ENCODE results near the gene UNC13B.
"Not testable (repeated sequence)": the region's sequence is repeated elsewhere in the genome, so short reads cannot be mapped to it uniquely, and the experiment has no call there.

UNC13B gene

DNA sequence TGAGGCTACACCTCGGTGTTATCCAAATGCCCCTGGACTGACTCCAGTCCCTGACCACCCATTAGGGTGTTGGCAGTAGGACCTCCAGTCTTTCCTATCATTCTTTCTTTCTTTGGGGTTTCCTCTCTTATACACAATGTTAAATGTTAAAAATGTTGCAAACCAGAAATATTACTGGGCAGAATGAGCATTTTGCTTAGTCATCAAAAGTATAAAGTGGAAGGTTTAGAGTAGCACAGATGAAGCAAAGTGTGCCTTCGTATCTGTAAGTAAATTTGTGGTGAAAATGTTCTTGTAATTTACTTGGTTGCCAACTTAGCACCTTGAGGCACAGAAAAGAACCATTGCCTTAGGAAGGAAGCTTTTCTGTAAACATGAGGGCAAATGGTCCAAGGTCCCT, 21.7 kb upstream of the UNC13B start:
- Histone ChIP-seq H3K36me3 (ENCODE audit: control insufficient read depth, insufficient read depth, low read length) (no peaks in the 10 kb centered on the region), H3K27me3 (ENCODE audit: control insufficient read depth, insufficient read depth, low read length) (no peaks in the 10 kb centered on the region), H3K9ac (ENCODE audit: low read length) (no peak overlapping the region), H3K27ac (ENCODE audit: low read depth, low read length) (no peak overlapping the region), H3K4me3 (ENCODE audit: low read length) (no peak overlapping the region), H3K4me1 (ENCODE audit: control insufficient read depth, insufficient read depth, low read length) (no peaks in the 10 kb centered on the region)

- H3K9ac ChIP-seq (ENCODE audit: low read length): no peak overlapping the region
- H3K4me3 ChIP-seq (ENCODE audit: low read length): no peak overlapping the region
- H3K27me3 ChIP-seq (ENCODE audit: control insufficient read depth, insufficient read depth, low read length): no peaks in the 10 kb centered on the region
- no peaks in the 10 kb centered on the region for H3K4me1 ChIP-seq (ENCODE audit: control insufficient read depth, insufficient read depth, low read length)
- H3K27ac ChIP-seq (ENCODE audit: low read depth, low read length): no peak overlapping the region
- H3K36me3 ChIP-seq (ENCODE audit: control insufficient read depth, insufficient read depth, low read length): no peaks in the 10 kb centered on the region
Measured at GRCh38 chr9:35142037-35142436, 19.8 kb upstream of the UNC13B start.

DNA sequence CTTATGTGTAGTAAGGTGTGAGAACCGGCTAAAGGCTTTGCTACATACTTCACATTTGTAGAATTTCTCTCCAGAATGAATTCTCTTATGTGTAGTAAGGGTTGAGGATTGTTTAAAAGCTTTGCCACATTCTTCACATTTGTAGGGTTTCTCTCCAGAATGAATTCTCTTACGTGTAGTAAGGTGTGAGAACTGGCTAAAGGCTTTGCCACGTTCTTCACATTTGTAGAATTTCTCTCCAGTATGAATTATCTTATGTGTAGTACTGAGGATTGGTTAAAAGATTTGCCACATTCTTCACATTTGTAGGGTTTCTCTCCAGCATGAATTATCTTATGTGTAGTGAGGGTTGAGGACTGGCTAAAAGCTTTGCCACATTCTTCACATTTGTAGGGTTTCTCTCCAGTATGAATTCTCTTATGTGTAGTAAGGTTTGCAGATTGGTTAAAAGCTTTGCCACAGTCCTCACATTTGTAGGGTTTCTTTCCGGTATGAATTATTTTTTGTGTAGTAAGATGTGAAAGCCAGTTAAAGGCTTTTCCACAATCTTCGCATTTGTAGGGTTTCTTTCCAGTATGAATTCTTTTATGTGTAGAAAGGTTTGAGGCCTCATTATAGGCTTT, 13.8 kb upstream of the UNC13B start:
- not testable (repeated sequence) for H3K36me3 ChIP-seq (ENCODE audit: control insufficient read depth, insufficient read depth, low read length); H3K27ac ChIP-seq (ENCODE audit: low read depth, low read length); H3K4me1 ChIP-seq (ENCODE audit: control insufficient read depth, insufficient read depth, low read length); H3K4me3 ChIP-seq (ENCODE audit: low read length); H3K27me3 ChIP-seq (ENCODE audit: control insufficient read depth, insufficient read depth, low read length); H3K9ac ChIP-seq (ENCODE audit: low read length)

- Histone ChIP-seq H3K36me3 (ENCODE audit: control insufficient read depth, insufficient read depth, low read length) (no peaks in the 10 kb centered on the region), H3K4me1 (ENCODE audit: control insufficient read depth, insufficient read depth, low read length) (no peaks in the 10 kb centered on the region), H3K4me3 (ENCODE audit: low read length) (no peak overlapping the region), H3K27me3 (ENCODE audit: control insufficient read depth, insufficient read depth, low read length) (no peaks in the 10 kb centered on the region), H3K9ac (ENCODE audit: low read length) (no peak overlapping the region), H3K27ac (ENCODE audit: low read depth, low read length) (no peak overlapping the region)
Measured at GRCh38 chr9:35152926-35153325, 8.9 kb upstream of the UNC13B start.

GRCh38 chr9:35156781-35157180, 5.0 kb upstream of the UNC13B start:
- no peak overlapping the region for H3K27ac ChIP-seq (ENCODE audit: low read depth, low read length)
- no peak overlapping the region for H3K9ac ChIP-seq (ENCODE audit: low read length)
- no peaks in the 10 kb centered on the region for H3K27me3 ChIP-seq (ENCODE audit: control insufficient read depth, insufficient read depth, low read length)
- no peaks in the 10 kb centered on the region for H3K4me1 ChIP-seq (ENCODE audit: control insufficient read depth, insufficient read depth, low read length)
- no peak overlapping the region for H3K4me3 ChIP-seq (ENCODE audit: low read length)
- no peaks in the 10 kb centered on the region for H3K36me3 ChIP-seq (ENCODE audit: control insufficient read depth, insufficient read depth, low read length)

- not testable (repeated sequence) for H3K27me3 ChIP-seq (ENCODE audit: control insufficient read depth, insufficient read depth, low read length); H3K4me3 ChIP-seq (ENCODE audit: low read length); H3K9ac ChIP-seq (ENCODE audit: low read length); H3K4me1 ChIP-seq (ENCODE audit: control insufficient read depth, insufficient read depth, low read length); H3K36me3 ChIP-seq (ENCODE audit: control insufficient read depth, insufficient read depth, low read length); H3K27ac ChIP-seq (ENCODE audit: low read depth, low read length)
Measured at GRCh38 chr9:35157836-35158235, 4.0 kb upstream of the UNC13B start.

DNA sequence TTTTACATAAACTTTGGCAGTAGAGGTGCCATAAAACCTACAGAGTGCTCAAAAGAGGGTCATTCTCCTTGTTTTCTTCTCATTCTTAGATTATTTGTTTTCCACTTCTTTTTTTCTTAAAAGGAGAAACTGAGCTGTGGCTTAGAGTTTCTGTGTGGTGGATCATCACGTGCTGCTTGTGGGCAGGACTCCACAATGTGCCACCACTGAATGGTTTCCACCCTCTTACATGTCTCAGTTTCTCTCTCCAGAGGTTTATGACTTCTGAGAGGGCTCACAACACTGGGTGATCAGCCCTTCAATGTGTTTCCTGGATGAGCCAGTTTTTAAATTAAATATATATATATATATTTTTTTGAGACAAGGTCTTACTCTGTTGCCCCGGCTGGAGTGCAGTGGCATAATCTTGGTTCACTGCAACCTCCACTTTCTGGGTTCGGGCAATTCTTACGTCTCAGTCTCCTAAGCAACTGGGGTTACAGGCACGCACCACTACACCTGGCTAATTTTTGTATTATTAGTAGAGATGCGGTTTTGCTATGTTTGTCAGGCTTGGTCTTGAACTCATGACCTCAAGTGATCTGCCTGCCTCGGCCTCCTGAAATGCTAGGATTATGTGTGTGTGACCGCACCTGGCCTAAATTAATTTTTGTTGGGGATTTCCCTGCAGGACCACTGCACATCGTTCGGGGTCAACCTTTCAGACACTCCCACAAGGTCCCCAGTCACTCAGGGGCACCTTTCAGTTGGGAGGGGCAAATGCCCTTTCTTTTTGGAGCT, 3.1 kb upstream of the UNC13B start:
- no peak overlapping the region for H3K9ac ChIP-seq (ENCODE audit: low read length)
- H3K27me3 ChIP-seq (ENCODE audit: control insufficient read depth, insufficient read depth, low read length): no peaks in the 10 kb centered on the region
- H3K4me3 ChIP-seq (ENCODE audit: low read length): no peak overlapping the region
- no peak overlapping the region for H3K27ac ChIP-seq (ENCODE audit: low read depth, low read length)
- no peaks in the 10 kb centered on the region for H3K36me3 ChIP-seq (ENCODE audit: control insufficient read depth, insufficient read depth, low read length)
- H3K4me1 ChIP-seq (ENCODE audit: control insufficient read depth, insufficient read depth, low read length): no peaks in the 10 kb centered on the region

DNA sequence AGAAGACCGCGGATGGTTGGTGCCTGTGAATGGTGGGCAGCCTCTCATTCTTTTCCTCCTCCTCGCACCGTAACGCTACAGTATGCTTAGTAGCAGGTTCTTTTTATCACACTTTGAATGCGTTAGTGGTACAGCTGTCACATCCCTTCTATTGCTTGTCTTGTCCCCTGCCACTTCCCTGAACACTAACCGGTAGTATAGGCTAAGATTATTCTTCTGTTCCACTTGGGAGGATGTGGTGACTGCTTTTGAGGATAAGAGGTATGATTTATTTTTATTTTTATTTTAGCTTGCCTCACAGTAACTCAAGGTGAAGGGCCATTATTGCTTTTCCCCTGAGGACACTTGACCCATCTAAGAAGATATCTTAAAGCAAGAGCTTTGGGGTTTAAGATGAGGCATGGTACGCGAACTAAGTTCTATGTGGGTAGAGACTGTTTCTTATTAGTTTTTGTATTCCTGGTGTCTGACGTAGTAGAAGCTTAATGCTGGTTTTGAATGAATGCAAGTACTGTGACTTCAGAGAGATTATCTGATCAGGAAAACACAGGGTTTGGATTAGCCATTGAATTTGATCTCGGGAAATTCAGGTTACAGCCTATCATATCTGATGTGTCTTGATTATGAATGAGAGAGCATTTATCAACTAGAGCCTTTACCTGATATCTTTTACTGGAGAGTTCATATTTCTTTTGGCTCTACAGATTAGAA, 951 bp downstream of the UNC13B start:
- no peaks in the 10 kb centered on the region for H3K27me3 ChIP-seq (ENCODE audit: control insufficient read depth, insufficient read depth, low read length)
- H3K36me3 ChIP-seq (ENCODE audit: control insufficient read depth, insufficient read depth, low read length): no peaks in the 10 kb centered on the region
- H3K27ac ChIP-seq (ENCODE audit: low read depth, low read length): peak overlapping the region; percentile 93
- peak overlapping the region; percentile 84 for H3K4me3 ChIP-seq (ENCODE audit: low read length)
- H3K9ac ChIP-seq (ENCODE audit: low read length): peak overlapping the region; percentile 16
- no peaks in the 10 kb centered on the region for H3K4me1 ChIP-seq (ENCODE audit: control insufficient read depth, insufficient read depth, low read length)

- Histone ChIP-seq H3K4me3 (ENCODE audit: low read length) (no peak overlapping the region), H3K9ac (ENCODE audit: low read length) (no peak overlapping the region), H3K27ac (ENCODE audit: low read depth, low read length) (no peak overlapping the region), H3K27me3 (ENCODE audit: control insufficient read depth, insufficient read depth, low read length) (no peaks in the 10 kb centered on the region), H3K4me1 (ENCODE audit: control insufficient read depth, insufficient read depth, low read length) (no peaks in the 10 kb centered on the region), H3K36me3 (ENCODE audit: control insufficient read depth, insufficient read depth, low read length) (no peaks in the 10 kb centered on the region)
Measured at GRCh38 chr9:35163413-35163812, 1.6 kb downstream of the UNC13B start.

GRCh38 chr9:35164711-35165110, 2.9 kb downstream of the UNC13B start:
- Histone ChIP-seq H3K4me3 (ENCODE audit: low read length) (no peak overlapping the region), H3K27ac (ENCODE audit: low read depth, low read length) (no peak overlapping the region), H3K36me3 (ENCODE audit: control insufficient read depth, insufficient read depth, low read length) (no peaks in the 10 kb centered on the region)

DNA sequence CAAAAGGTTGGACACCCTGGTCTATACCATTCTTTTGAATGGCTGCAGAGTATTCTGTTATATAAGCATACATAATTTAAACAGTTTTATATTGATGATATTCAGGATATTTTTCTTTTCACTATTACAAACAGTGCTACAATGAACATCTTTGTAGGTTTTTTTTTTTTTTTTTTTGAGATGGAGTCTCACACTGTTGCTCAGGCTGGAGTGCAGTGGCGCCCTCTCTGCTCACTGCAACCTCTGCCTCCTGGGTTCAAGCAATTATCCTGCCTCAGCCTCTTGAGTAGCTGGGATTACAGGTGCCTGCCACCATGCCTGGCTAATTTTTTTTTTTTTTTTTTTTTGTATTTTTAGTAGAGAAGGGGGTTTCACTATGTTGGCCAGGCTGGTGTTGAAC, 5.6 kb downstream of the UNC13B start:
- not testable (repeated sequence) for H3K27me3 ChIP-seq (ENCODE audit: control insufficient read depth, insufficient read depth, low read length); H3K9ac ChIP-seq (ENCODE audit: low read length); H3K4me1 ChIP-seq (ENCODE audit: control insufficient read depth, insufficient read depth, low read length)

More at GRCh38 chr9:35164711-35165110, 2.9 kb downstream of the UNC13B start:
- Histone ChIP-seq H3K27me3 (ENCODE audit: control insufficient read depth, insufficient read depth, low read length) (no peaks in the 10 kb centered on the region), H3K9ac (ENCODE audit: low read length) (no peak overlapping the region), H3K4me1 (ENCODE audit: control insufficient read depth, insufficient read depth, low read length) (no peaks in the 10 kb centered on the region)

DNA sequence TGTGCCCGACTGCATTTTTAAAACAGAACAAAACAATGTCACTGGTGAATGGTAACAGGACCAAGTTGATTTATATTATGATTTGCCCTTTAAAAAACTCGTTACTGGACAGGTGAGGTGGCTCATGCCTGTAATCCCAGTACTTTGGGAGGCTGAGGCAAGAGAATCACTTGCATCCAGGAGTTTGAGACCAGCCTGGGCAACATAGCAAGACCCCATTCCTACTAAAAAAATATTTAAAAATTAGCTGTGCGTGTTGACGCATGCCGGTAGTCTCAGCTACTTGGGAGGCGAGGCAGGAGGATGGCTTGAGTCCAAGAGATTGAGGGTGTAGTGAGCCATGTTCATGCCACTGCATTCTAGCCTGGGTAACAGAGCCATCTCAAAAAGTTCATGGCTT, 7.2 kb downstream of the UNC13B start:
- Histone ChIP-seq H3K36me3 (ENCODE audit: control insufficient read depth, insufficient read depth, low read length) (no peaks in the 10 kb centered on the region), H3K27ac (ENCODE audit: low read depth, low read length) (no peak overlapping the region), H3K4me1 (ENCODE audit: control insufficient read depth, insufficient read depth, low read length) (no peaks in the 10 kb centered on the region), H3K9ac (ENCODE audit: low read length) (no peak overlapping the region), H3K27me3 (ENCODE audit: control insufficient read depth, insufficient read depth, low read length) (no peaks in the 10 kb centered on the region), H3K4me3 (ENCODE audit: low read length) (no peak overlapping the region)

More for the DNA sequence above, 5.6 kb downstream of the UNC13B start:
- H3K4me3 ChIP-seq (ENCODE audit: low read length); H3K36me3 ChIP-seq (ENCODE audit: control insufficient read depth, insufficient read depth, low read length); H3K27ac ChIP-seq (ENCODE audit: low read depth, low read length): not testable (repeated sequence)
